Brain microvascular endothelial cell (primary cell): ENCODE data around the gene FARP2.

ENCODE experiments used
- DNase-seq: peaks from one replicate; pipeline ENCODE4 v3.0.0-alpha.2; 2020
- H3K27ac ChIP-seq: fragments of 250-450 bp; sonication (Bioruptor Pico); 2 replicates; pipeline ENCODE4 v1.5.1; 2020; ENCODE audit warnings: mild to moderate bottlenecking, moderate library complexity
- H3K27me3 ChIP-seq: fragments of 250-450 bp; sonication (Bioruptor Pico); replicated peaks from 2 replicates; pipeline ENCODE4 v1.5.1; 2020; ENCODE audit warnings: mild to moderate bottlenecking
- H3K36me3 ChIP-seq: fragments of 250-450 bp; sonication (Bioruptor Pico); replicated peaks from 2 replicates; pipeline ENCODE4 v1.5.1; 2020; ENCODE audit warnings: mild to moderate bottlenecking
- H3K4me3 ChIP-seq: 2 replicates; pipeline ENCODE4 v1.5.1; 2011; ENCODE audit warnings: low read depth, mild to moderate bottlenecking, control low read depth, low read length, moderate library complexity
- CTCF ChIP-seq: IDR thresholded peaks from 2 replicates; pipeline ENCODE4 v1.5.1; 2011; ENCODE audit warnings: low read depth, mild to moderate bottlenecking, moderate library complexity, low read length, control low read depth, inconsistent platforms; ENCODE audit errors: missing control alignments
- in situ Hi-C: cut with HindIII; loops from 2 replicates; pipeline ENCODE4 v1.10.0; 2017; ENCODE audit warnings: low sequenced_read_pairs, low pct_ligation_motif_present

The FARP2 gene

GRCh38 chr2:241542278-241542605, 186.2 kb downstream of the FARP2 start:
- no peak for DNase-seq
- no peaks in the 10 kb centered on the region for H3K27me3 ChIP-seq
- H3K4me3 ChIP-seq, result no peak overlapping the region
- in situ Hi-C loops, result no loop called here
- no peak overlapping the region for H3K27ac ChIP-seq
- no peak for TF ChIP-seq CTCF
- no peaks in the 10 kb centered on the region for H3K36me3 ChIP-seq
